Measurements from ENCODE around the gene TNFSF11. TPM values are rescaled to one million over a fixed set of nuclear protein-coding genes. Genes with fewer than 3 reads are reported as not detected.

Gene TNFSF11
- total RNA-seq, 4 donors from 2014 or later: 0.76 to 5.8 TPM; not detected in 2

DNA sequence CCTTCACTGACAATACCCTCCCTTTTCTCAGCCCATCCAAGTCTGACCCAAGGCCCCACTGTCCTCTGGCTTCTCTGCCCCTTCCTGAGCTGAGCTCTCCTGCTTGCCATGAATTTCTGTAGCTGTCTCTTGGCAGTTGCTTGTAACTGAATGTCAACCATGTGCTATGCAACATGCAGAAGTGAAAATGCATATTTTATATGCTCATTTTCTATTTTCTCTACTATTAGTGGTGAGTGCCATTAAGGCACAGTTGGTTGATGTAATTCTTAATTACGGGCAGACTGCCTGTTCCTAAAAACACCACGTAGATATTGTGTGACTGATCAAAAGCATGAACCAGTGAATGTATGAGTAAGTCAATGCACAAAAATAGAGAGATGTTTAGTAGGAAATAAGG, 29.6 kb downstream of the TNFSF11 start:
- Histone ChIP-seq H3K36me3 (no peaks in the 10 kb centered on the region), H3K4me1 (no peaks in the 10 kb centered on the region), H3K27me3 (no peaks in the 10 kb centered on the region), H3K9me3 (no peaks in the 10 kb centered on the region), H3K4me3 (no peak overlapping the region), H3K27ac (no peak overlapping the region)
- TF ChIP-seq, protein P1, sequence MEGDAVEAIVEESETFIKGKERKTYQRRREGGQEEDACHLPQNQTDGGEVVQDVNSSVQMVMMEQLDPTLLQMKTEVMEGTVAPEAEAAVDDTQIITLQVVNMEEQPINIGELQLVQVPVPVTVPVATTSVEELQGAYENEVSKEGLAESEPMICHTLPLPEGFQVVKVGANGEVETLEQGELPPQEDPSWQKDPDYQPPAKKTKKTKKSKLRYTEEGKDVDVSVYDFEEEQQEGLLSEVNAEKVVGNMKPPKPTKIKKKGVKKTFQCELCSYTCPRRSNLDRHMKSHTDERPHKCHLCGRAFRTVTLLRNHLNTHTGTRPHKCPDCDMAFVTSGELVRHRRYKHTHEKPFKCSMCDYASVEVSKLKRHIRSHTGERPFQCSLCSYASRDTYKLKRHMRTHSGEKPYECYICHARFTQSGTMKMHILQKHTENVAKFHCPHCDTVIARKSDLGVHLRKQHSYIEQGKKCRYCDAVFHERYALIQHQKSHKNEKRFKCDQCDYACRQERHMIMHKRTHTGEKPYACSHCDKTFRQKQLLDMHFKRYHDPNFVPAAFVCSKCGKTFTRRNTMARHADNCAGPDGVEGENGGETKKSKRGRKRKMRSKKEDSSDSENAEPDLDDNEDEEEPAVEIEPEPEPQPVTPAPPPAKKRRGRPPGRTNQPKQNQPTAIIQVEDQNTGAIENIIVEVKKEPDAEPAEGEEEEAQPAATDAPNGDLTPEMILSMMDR (IDR thresholded peaks at IDR 0.05): no peak
- no peak for TF ChIP-seq POLR2A (IDR thresholded peaks at IDR 0.05)
- DNase-seq: no peak

DNA sequence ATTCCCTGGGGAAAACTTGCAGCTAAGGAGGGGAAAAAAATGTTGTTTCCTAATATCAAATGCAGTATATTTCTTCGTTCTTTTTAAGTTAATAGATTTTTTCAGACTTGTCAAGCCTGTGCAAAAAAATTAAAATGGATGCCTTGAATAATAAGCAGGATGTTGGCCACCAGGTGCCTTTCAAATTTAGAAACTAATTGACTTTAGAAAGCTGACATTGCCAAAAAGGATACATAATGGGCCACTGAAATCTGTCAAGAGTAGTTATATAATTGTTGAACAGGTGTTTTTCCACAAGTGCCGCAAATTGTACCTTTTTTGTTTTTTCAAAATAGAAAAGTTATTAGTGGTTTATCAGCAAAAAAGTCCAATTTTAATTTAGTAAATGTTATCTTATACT, 33.6 kb downstream of the TNFSF11 start:
- Histone ChIP-seq H3K36me3 (no peaks in the 10 kb centered on the region), H3K9me3 (no peaks in the 10 kb centered on the region), H3K4me3 (no peak overlapping the region), H3K27ac (no peak overlapping the region), H3K4me1 (no peaks in the 10 kb centered on the region), H3K27me3 (no peaks in the 10 kb centered on the region)
- no peak for DNase-seq
- no peak for TF ChIP-seq POLR2A (IDR thresholded peaks at IDR 0.05)
- TF ChIP-seq, protein P1 (IDR thresholded peaks at IDR 0.05): no peak

DNA sequence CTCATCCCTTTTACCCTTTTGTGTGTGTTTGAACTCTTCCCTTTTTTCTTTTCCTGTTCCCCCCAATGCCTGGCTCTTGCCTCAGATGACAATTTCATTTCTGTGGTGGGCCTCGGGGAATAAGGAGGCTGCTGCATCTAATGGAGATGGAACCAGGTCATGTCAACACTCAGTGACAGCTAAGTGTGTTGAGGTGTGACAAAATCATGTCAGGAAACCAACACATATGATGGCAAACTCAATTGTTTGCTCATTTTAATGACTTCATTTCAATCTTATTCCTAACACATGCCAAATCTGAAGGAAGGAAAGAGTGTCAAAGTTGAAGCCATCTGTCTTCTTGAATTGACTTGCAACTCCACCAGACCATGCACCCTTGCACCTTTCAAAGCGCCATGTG, 36.7 kb downstream of the TNFSF11 start:
- no peak for DNase-seq
- TF ChIP-seq, protein P1 (IDR thresholded peaks at IDR 0.05): no peak
- TF ChIP-seq POLR2A (IDR thresholded peaks at IDR 0.05): no peak
- Histone ChIP-seq H3K36me3 (no peaks in the 10 kb centered on the region), H3K27ac (no peak overlapping the region), H3K4me1 (no peaks in the 10 kb centered on the region), H3K27me3 (no peaks in the 10 kb centered on the region), H3K9me3 (no peaks in the 10 kb centered on the region), H3K4me3 (no peak overlapping the region)

DNA sequence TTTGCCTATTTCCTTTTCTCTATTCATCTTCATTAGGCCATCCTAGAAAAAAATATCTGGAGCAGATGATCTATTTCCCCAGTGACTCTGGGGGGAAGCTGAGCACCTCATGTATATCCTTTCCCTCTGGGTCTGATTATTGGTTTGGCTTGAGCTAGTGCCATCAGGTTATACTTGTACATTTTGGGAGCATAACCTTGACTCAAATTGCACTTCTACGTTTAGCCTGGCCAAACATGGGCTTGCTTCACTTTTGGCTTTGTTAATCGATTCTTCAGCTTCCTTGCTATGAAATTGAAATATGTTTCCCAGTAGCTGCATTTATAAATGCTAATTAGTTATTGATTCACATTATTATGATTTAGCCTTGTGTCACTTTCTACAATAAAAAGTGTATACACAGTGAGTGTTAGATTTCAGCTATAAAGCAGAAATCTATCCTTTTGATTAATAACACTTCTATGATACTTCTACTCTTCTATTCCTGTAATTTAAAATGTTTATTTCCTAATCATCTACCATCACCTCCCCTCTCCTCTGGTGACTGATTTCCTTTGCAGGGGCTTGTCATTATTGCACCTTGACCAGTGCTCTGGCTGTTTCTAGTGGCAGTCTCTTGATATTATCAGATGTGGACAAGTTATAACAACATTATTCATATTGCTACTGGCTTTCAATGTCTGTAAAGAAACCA, 37.3 kb downstream of the TNFSF11 start:
- no peak for DNase-seq
- no peak overlapping the region for H3K4me3 ChIP-seq
- no peaks in the 10 kb centered on the region for H3K27me3 ChIP-seq
- no peak for TF ChIP-seq POLR2A (IDR thresholded peaks at IDR 0.05)
- no peaks in the 10 kb centered on the region for H3K4me1 ChIP-seq
- no peak overlapping the region for H3K27ac ChIP-seq
- H3K36me3 ChIP-seq: no peaks in the 10 kb centered on the region
- H3K9me3 ChIP-seq: no peaks in the 10 kb centered on the region

DNA sequence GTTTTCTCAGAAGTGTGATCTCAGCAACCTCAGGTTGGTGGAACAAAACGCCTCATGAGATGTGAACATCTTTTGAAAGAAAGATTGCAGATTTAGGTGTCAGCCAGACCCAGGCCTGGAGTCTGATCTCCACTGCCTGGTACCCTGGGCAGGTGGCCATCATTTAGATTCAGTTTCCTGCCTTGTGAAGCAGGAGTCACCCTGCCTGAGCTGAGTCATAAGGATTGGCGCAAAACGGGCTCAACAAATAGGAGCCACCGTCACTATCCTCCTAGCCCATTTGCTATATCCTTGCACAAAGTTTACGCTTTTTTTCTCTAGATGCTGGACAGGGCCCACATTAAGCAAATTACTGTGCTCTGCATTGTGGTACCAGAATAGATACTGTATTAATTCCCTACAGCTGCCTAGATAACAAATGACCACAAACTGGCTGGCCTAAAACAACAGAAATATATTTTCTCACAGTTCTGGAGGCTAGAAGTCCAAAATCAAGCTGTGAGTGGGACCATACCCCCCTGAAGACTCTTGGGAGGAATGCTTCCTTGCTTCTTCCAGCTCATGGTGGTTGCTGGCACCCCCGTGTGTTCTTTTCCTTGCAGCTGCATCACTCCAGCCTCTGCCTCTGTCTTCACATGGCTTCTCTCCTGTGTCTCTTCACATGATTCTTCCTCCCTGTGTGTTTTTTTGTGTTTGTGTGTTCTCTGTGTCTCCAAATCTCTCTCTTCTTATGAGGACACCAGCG, 38.2 kb downstream of the TNFSF11 start:
- no peak for DNase-seq
- H3K4me1 ChIP-seq: no peaks in the 10 kb centered on the region
- H3K4me3 ChIP-seq: no peak overlapping the region
- no peaks in the 10 kb centered on the region for H3K27me3 ChIP-seq
- no peaks in the 10 kb centered on the region for H3K9me3 ChIP-seq
- H3K36me3 ChIP-seq: no peaks in the 10 kb centered on the region
- TF ChIP-seq, protein P1 (IDR thresholded peaks at IDR 0.05): no peak
- no peak for TF ChIP-seq POLR2A (IDR thresholded peaks at IDR 0.05)
- H3K27ac ChIP-seq: no peak overlapping the region

DNA sequence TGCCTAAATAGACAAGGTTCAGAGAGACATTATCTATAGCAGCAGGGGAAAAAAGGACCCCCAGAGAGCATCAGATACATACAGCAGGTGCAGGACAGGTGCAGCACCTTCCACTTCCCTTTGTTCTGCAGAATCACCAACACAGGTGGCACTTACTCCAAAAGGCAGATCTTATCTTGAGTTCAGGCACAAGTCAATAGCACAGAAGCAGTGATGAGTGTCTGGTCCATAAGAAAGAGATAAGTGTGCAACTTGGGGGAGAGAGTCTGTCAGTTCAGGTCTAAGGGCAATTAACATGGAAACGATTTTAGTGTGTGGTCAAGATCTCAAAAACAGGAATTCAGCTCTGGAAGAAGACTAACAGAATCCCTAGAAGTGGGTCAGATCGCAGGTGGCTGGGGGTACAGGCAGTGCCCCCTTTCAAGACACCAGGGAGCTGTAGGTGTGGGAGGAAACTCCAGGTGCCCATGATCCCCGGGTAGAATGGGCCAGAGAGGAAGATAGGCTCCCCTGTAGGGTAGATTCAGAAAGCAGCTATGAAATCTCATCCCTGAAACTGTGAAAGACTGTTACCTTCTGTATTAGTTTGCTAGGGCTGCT, 40.6 kb downstream of the TNFSF11 start:
- Histone ChIP-seq H3K9me3 (no peaks in the 10 kb centered on the region), H3K36me3 (no peaks in the 10 kb centered on the region), H3K27ac (no peak overlapping the region), H3K4me3 (no peak overlapping the region), H3K4me1 (no peaks in the 10 kb centered on the region), H3K27me3 (no peaks in the 10 kb centered on the region)
- no peak for TF ChIP-seq POLR2A (IDR thresholded peaks at IDR 0.05)
- TF ChIP-seq, protein P1 (IDR thresholded peaks at IDR 0.05): no peak
- no peak for DNase-seq

Data from Peyer's patch (tissue), 4 donors.